Skin of body (tissue), 2 donors: ENCODE results near the gene AHSG. TPM values are rescaled to one million over a fixed set of nuclear protein-coding genes. Genes with fewer than 3 reads are reported as not detected.

Source experiments
- DNase-seq: peaks from one replicate; lab custom pipeline; 2025; lab: John Stamatoyannopoulos, UW
- total RNA-seq: library from RNA; depleted of rRNA; stranded (reverse); fragments of >200 nt; gene quantifications from one replicate; pipeline ENCODE4 v1.2.3, GENCODE V29; 2014

AHSG gene
- total RNA-seq, 1 donor from 2014 or later: not detected

- DNase-seq: no peak
These were observed 27.1 kb downstream of the AHSG start, which contains the start of gene FETUB for GRCh38 chr3:186639778-186640472. Gene FETUB, plus strand, starts transcription at chr3:186640399. Its CDS starts 62 bp downstream, at chr3:186640461.

- DNase-seq: no peak
These were observed 27.6 kb downstream of the AHSG start for GRCh38 chr3:186640473-186640818.

GRCh38 chr3:186640929-186641328 lies 28.1 kb downstream of the AHSG start:
- no peak for DNase-seq

GRCh38 chr3:186642014-186642413 lies 29.2 kb downstream of the AHSG start:
- DNase-seq: no peak

- DNase-seq: no peak
These were observed 30.6 kb downstream of the AHSG start for GRCh38 chr3:186643493-186643892.

- DNase-seq: no peak
These were observed 31.8 kb downstream of the AHSG start for GRCh38 chr3:186644683-186645082.

- no peak for DNase-seq
These were observed 33.2 kb downstream of the AHSG start for GRCh38 chr3:186646106-186646505.

GRCh38 chr3:186646841-186647240 lies 34.0 kb downstream of the AHSG start:
- no peak for DNase-seq

GRCh38 chr3:186648851-186649250 lies 36.0 kb downstream of the AHSG start:
- no peak for DNase-seq

- DNase-seq: no peak
These were observed 38.9 kb downstream of the AHSG start for GRCh38 chr3:186651678-186652215.

- no peak for DNase-seq
These were observed 40.3 kb downstream of the AHSG start for GRCh38 chr3:186653080-186653707.

- no peak for DNase-seq
These were observed 41.1 kb downstream of the AHSG start for GRCh38 chr3:186653984-186654383.

- DNase-seq: no peak
These were observed 50.7 kb downstream of the AHSG start for GRCh38 chr3:186663361-186664118.

GRCh38 chr3:186664119-186664495 lies 51.2 kb downstream of the AHSG start:
- DNase-seq: no peak

- DNase-seq: no peak
These were observed 51.6 kb downstream of the AHSG start for GRCh38 chr3:186664506-186664905.

GRCh38 chr3:186665625-186666188 lies 52.8 kb downstream of the AHSG start, which contains the start of gene HRG:
Gene HRG, plus strand, starts transcription at chr3:186666014. Its CDS starts 18 bp downstream, at chr3:186666032.
- no peak for DNase-seq

- no peak for DNase-seq
These were observed 55.6 kb downstream of the AHSG start for GRCh38 chr3:186668426-186668825.

- DNase-seq: no peak
These were observed 56.7 kb downstream of the AHSG start for GRCh38 chr3:186669378-186670084.

GRCh38 chr3:186670155-186670554 lies 57.3 kb downstream of the AHSG start:
- DNase-seq: no peak
